GM21529 (cell line): ENCODE measurements around the gene C15orf61.

Experiments
- ATAC-seq: cut with Tn5 transposase; IDR thresholded peaks from one replicate; pipeline ENCODE4 v1.9.1; 2021; ENCODE audit not compliant: unreplicated experiment

Gene C15orf61

GRCh38 chr15:67521029-67521782 is at the start of gene C15orf61:
TSS of gene C15orf61 (plus strand) at chr15:67521131. CDS start at chr15:67521249, 118 bp downstream.
- ATAC-seq: peak; percentile 72

- ATAC-seq: no peak
Measured at GRCh38 chr15:67472957-67473356, 48.0 kb upstream of the C15orf61 start.

DNA sequence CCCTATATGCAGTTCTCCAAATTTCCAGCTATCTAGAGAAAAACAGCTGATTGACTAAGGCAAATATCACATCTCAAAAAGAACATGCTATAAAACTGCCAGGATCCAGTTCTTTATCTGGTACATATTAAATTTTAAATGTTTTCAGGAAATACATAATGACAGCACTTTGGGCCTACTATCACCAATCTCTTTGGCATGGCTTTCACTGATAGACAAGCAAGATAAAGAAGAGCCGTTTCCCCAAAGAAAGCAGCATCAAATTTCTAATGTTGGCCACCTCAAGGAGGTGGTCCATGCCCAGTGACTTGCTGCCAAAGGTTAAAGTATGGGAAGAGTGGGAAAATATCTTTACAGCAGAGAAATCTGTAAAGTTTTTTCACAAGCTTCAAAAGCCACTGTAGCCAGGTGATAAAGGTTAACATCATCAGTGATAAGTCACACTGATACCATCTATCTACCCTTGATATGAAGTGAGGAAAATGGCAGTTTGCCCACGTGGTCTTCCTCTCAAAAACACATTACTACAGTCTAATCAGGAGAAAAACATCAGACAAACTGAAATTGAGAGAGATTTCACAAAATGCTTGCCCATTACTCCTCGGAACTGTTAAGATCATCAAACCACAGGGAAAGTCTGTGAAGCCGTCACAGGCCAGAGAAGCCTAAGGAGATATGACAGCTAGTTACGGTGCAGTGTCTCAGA is 46.4 kb upstream of the C15orf61 start:
- ATAC-seq: no peak

- ATAC-seq: no peak
Measured at GRCh38 chr15:67479781-67480505, 41.0 kb upstream of the C15orf61 start.

DNA sequence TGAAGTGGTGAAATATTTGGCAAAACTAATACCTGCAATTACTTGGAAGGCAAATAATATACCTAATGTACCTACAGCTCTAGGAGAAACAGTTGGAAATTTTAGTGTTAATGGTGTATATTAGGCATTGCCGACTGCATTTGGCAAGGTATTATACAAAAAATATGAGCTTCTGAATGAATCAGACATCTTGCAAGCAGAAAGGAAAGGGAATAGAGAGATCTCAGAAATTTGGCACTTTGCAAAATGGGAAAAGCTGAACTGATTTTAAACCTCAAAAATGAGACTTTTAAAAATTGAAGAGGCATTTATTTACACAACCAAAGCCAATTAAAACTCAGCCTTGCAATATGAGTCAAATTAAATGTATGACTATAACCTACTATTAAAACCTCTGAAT is 40.2 kb upstream of the C15orf61 start:
- ATAC-seq: no peak

DNA sequence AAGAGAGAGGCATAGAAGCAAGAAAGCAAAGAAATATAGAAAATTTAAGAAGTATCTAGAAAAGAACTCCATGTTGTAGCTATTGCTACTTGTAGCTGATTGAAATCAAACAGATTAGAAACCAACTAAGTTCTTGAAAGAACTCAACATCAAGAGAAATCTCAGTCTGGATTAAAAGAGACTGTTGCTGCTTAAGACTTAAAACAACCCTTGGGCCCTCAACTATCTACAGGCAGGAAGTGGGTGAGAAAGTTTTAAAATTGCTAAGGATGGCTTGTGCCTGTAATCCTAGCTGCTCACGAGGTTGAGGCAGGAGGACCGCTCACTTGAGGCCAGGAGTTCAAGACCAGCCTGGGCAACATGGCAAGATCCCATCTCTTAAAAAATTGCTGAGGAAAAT is 39.3 kb upstream of the C15orf61 start:
- no peak for ATAC-seq

DNA sequence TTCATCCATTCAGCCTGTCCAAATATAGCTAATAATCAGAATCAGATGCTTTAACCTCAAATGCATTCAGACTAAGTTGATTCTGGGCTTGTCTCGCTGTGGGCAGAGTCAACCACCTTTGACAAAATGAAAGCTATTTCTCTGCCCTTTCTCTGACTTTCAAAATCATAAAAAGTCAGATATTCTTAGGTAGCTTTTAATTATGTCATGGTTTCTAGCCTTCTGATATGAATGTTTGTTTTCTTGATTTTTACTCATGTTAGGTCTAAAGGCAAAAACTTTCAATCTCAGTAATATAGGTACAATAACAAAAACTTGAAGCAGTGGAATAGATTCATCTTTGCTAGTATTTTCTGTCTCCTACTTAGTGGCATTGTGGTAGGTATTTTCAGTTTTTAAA is 25.3 kb upstream of the C15orf61 start:
- no peak for ATAC-seq

DNA sequence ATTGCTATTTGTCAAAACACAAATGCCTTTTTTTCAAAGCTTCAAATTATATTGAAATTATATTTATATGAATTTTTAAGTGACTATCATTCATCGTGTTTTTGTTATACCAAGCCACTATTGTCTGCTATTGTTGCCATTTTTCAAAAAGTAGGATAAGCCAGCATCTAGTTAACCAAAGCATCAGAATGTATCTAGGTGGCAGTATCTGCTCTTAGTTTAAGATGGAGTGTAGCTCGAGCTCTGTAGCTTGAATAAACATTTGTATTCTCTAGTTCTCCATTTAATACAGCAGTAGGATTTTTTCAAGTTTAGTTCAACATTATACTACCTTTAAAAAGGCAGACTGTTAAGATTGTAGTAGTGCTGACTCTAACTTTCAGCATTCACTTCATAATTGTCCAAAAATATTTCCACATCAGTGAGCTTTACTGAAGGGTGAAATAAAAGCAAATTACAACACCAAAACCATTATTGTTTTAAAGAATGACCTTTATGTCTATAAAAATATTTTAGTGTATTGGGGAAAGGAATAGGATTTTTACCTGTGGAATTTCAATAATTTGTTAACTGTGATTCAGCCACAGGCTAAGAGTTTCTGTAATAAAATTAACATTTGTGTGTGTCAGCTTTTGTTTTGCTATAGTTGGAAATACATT is 19.6 kb upstream of the C15orf61 start:
- no peak for ATAC-seq

DNA sequence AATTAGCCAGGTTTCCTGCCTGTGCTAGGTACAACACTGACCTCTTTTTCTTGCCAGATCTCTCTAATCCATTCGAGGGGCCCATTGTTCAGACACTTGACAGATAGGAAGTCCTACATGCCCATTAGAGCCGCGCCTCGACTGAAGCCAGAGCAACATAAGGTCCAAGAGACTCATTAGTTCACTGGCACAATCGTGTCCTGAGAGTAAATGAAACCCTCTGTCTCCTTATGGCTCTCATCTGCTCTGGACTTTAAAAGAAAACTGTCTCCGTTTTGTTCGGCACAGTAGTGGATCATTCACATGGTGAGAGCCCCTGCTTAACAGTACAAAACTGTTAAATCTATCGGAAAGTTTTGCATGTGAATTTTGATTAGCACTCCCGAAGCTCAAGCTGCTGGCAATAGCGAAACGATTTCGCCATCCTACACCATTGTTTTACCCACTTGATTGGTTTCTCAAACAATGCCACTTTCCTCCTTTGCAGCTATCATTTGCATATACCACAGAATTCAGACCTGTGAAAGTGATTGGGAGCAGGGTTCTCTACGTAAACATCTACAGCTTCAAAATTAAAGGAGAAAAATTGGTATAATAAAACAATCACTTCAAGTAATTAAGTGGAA is 19.0 kb upstream of the C15orf61 start:
- no peak for ATAC-seq

GRCh38 chr15:67504056-67504455 is 16.9 kb upstream of the C15orf61 start:
- no peak for ATAC-seq

GRCh38 chr15:67504796-67505195 is 16.1 kb upstream of the C15orf61 start:
- no peak for ATAC-seq

GRCh38 chr15:67505675-67506572 is 15.0 kb upstream of the C15orf61 start:
- ATAC-seq: no peak

DNA sequence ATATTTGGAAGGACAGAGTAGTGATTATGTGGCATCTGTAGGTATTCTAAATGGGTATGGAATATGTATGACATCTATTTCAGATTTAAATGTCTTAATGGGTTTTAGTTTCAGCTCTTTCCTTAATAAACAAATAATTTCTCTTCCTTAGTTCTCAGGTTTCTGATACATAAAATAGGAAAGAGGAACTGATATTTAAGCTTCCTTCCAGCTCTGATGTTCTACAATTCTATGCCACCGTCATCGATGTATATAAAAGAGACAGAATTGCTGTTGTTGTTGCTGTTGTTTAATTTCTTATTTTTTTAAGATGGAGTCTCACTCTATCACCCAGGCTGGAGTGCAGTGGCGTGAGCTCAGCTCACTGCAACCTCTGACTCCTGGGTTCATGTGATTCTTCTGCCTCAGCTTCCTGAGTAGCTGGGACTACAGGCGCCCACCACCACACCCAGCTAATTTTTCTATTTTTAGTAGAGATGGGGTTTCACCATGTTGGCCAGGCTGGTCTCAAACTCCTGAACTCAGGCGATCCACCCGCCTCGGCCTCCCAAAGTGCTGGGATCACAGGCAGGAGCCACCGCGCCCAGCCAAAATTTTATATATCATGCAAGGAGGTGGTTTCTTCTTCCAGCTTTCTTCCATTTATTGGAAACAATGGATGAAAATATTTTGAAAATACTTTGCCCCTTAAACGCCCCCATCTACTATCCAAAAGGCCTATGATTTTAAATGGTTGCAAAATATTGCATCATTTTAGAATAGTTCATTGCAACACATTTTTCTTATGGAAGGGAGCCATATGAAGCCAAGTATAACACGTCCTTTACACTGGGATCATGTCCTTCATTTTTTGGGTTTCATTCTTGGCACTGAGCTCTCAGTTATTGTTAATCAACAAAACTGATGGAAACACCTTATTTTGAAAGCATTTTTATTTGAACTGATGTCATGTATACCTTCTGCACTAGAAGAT is 13.9 kb upstream of the C15orf61 start:
- no peak for ATAC-seq

DNA sequence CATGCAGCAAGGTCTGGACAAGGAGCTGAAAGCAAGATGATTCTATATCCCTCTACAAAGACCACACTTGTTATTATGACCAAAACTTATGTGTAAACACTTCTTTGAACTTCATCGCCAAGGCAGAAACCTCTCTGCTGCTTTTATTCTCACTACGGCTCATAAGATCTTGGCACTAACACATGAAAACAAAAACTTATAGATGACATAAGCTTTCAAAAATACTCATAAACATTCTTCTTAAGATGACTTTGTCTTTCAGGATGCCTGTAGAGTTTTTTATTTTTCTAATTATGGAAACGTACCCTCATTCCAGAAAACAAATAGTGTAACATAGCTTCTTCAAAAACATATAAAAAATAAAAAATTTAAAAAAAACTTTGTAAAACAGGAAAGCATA is 12.5 kb upstream of the C15orf61 start:
- ATAC-seq: no peak

- no peak for ATAC-seq
Measured at GRCh38 chr15:67509918-67510317, 11.0 kb upstream of the C15orf61 start.

DNA sequence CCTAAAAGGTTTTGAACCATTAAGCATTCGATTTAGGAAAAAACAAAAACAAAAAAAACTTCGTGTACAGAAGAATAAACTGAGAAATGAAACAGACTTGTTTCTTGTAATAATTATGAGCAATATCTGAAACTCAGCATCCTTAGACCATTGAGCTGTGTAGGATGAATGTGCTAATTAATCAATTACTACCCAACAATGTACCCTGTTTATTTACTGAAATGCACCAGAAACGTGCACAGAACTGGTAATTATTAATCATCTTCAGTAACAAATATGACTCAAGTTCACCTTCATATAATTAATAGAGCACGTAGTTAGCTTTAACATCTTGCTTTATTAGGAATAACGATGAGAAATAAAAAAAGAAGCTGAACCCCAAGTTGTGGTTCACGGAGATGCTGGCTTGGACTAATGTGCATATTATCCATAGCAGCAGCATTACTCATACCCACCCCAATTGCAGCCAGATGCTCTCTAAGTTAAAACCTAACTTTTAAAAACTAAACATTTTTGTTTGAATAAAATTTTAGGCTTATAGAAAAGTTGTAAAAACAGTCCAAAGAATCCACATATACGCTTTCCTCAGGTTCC is 10.2 kb upstream of the C15orf61 start:
- ATAC-seq: no peak

DNA sequence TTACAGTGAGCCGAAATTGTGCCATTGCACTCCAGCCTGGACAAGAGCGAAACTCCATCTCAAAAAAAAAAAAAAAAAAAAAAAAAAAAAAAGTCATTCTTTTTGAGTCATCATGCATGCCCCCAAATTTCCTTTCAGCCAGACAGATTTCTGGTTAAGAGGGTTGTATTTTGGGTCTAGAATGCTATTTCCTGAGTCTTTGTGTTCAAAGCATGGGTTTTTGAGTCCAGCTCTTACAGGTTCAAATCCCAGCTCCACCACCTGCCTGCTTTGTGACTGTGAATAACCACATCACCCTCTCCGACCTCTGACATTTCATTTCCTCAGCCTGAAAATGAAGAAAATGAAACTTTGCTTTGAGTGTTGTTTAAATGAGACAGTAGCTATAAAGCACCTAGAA is 9.3 kb upstream of the C15orf61 start:
- ATAC-seq: no peak

- no peak for ATAC-seq
Measured at GRCh38 chr15:67512140-67512539, 8.8 kb upstream of the C15orf61 start.
